CD8-positive, alpha-beta memory T cell (primary cell): Measurements from ENCODE around the gene PCMT1. TPM values are rescaled to one million over a fixed set of nuclear protein-coding genes. Genes with fewer than 3 reads are reported as not detected.
A peak's percentile ranks its signal among the peaks of the same experiment; 100 is the strongest.

Experiments
- CTCF ChIA-PET: fragments of 350-600 bp; sonication (Branson Sonifier 250); formaldehyde crosslinking; loops from one replicate; lab custom pipeline; 2021; ENCODE audit warnings: antibody characterized with exemption; lab: Charles Lee
- POLR2A ChIA-PET: fragments of 350-600 bp; sonication (Branson Sonifier 250); formaldehyde crosslinking; loops from one replicate; lab custom pipeline; 2021; ENCODE audit warnings: antibody characterized with exemption; lab: Charles Lee
- DNase-seq, 5 donors: peaks; one replicate each; pipeline versions ENCODE4 v3.0.0 to v3.0.0-alpha.2; 2020 to 2022; ENCODE audit warnings: mixed read lengths in 1 of 5
- H3K27ac ChIP-seq: one replicate; pipeline ENCODE4 v1.7.0; 2013; ENCODE audit warnings: low read depth, mild to moderate bottlenecking, low read length, moderate library complexity
- H3K27me3 ChIP-seq: 2 replicates; pipeline ENCODE4 v1.7.0; 2013; ENCODE audit warnings: low read length, mild to moderate bottlenecking; ENCODE audit not compliant: insufficient read depth, poor library complexity, severe bottlenecking
- H3K36me3 ChIP-seq: 2 replicates; pipeline ENCODE4 v1.7.0; 2013; ENCODE audit warnings: mild to moderate bottlenecking, low read length, moderate library complexity; ENCODE audit not compliant: insufficient read depth
- H3K4me1 ChIP-seq: 2 replicates; pipeline ENCODE4 v1.7.0; 2013; ENCODE audit warnings: mild to moderate bottlenecking, low read length, moderate library complexity; ENCODE audit not compliant: insufficient read depth
- H3K4me3 ChIP-seq: 2 replicates; pipeline ENCODE4 v1.7.0; 2013; ENCODE audit warnings: mild to moderate bottlenecking, low read length
- H3K9me3 ChIP-seq: 2 replicates; pipeline ENCODE4 v1.7.0; 2013; ENCODE audit warnings: mild to moderate bottlenecking, low read length
- H3K27ac Mint-ChIP-seq, 8 donors: one replicate each; pipeline ENCODE4 v1.8.0; 2020 to 2021; ENCODE audit warnings: mixed read lengths in 8 of 8, mild to moderate bottlenecking in 6 of 8, inconsistent platforms in 3 of 8, moderate library complexity in 3 of 8
- H3K27me3 Mint-ChIP-seq, 2 donors: one replicate each; pipeline ENCODE4 v1.8.0; 2020 to 2021; ENCODE audit warnings: mixed read lengths in 2 of 2, mild to moderate bottlenecking in 1 of 2, moderate library complexity in 1 of 2
- H3K36me3 Mint-ChIP-seq, 3 donors: one replicate each; pipeline ENCODE4 v1.8.0; 2020 to 2021; ENCODE audit warnings: mixed read lengths in 3 of 3, inconsistent platforms in 1 of 3, mild to moderate bottlenecking in 1 of 3
- H3K4me1 Mint-ChIP-seq, 3 donors: one replicate each; pipeline ENCODE4 v1.8.0; 2020 to 2021; ENCODE audit warnings: mixed read lengths in 3 of 3, inconsistent platforms in 1 of 3, mild to moderate bottlenecking in 1 of 3
- H3K4me3 Mint-ChIP-seq, 7 donors: one replicate each; pipeline ENCODE4 v1.8.0; 2020 to 2021; ENCODE audit warnings: mixed read lengths in 7 of 7, mild to moderate bottlenecking in 6 of 7, moderate library complexity in 4 of 7, inconsistent platforms in 2 of 7
- H3K9me3 Mint-ChIP-seq, 5 donors: one replicate each; pipeline ENCODE4 v1.8.0; 2020 to 2022; ENCODE audit warnings: mixed read lengths in 5 of 5, mild to moderate bottlenecking in 3 of 5, moderate library complexity in 2 of 5, inconsistent platforms in 1 of 5
- polyA plus RNA-seq: library from polyadenylated mRNA; unstranded; fragments of 300-500 nt; fragmentation: Illumina TruSeq; gene quantifications from one replicate; pipeline ENCODE4 v1.2.3, GENCODE V29; 2021
- total RNA-seq, 2 experiments: library from RNA; stranded (reverse); gene quantifications; one replicate each; pipeline ENCODE4 v1.2.3, GENCODE V29; 2021

Gene PCMT1
- total and polyA plus RNA-seq, 3 experiments from 2014 or later, result 107 to 148 (median 108) TPM

DNA sequence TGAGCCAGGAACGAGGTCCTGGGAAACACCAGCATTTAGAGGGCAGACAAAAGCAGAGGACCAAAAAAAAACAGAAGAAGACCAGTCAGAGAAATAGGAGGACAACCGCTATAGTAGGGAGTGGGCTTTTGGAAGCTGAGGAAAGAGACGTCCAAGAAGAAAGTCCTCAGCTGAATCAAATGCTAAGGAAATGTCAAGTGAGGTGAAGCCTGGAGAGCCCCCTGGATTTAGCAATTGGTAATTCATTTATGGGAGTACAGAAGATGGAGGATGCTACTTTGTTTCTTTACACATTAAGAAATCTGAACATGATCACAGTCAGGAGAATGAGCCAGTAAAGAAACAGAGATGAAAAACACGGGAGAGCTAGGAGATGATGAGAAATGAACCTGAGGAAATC lies 73.5 kb downstream of the PCMT1 start:
- H3K4me3 ChIP-seq, result no peak overlapping the region
- H3K36me3 ChIP-seq, result no peaks in the 10 kb centered on the region
- Mint-ChIP-seq H3K27me3 (peaks cover 3 to 5% of the 10 kb centered on the region in 2 donors), H3K27ac (peak overlapping the region in 1 of 8 donors; percentile 36), H3K9me3 (no peaks in the 10 kb centered on the region), H3K4me3 (no peak overlapping the region), H3K36me3 (peaks cover 0 to 3% (median 0%) of the 10 kb centered on the region in 3 donors), H3K4me1 (no peaks in the 10 kb centered on the region)
- no peak overlapping the region for H3K27ac ChIP-seq
- H3K9me3 ChIP-seq, result no peaks in the 10 kb centered on the region
- POLR2A ChIA-PET, result no interaction called here
- H3K4me1 ChIP-seq, result no peaks in the 10 kb centered on the region
- no peak for DNase-seq
- no peaks in the 10 kb centered on the region for H3K27me3 ChIP-seq
- CTCF ChIA-PET, result interaction anchor here (1.0 to 1.2 kb wide), 3 partner anchors 11 to 91 kb away, joined by 3 read pairs; no protein-coding TSS in a partner anchor

DNA sequence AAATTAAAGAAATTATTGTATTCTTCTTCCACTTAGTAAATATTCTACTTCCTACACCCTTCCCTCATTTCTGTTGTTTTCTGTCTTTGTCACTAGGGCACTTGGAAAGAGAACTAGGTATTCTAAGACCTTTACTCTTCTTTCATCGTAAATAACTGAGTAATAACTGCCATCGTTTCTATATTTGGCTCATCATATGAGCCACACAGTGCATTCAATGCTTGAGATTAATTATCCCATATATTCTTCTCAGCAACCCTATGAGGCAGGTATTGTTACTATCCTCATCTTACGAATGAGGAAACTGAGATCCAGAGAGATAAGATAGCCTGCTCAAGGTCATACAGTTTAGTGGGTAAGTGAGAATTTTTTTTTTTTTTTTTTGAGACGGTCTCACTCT lies 75.8 kb downstream of the PCMT1 start:
- no peak overlapping the region for H3K4me3 Mint-ChIP-seq
- POLR2A ChIA-PET, result no interaction called here
- no peaks in the 10 kb centered on the region for H3K4me1 ChIP-seq
- CTCF ChIA-PET, result interaction anchor here (0.6 to 1.4 kb wide), 3 partner anchors 9 to 19 kb away, joined by 3 read pairs; no protein-coding TSS in a partner anchor
- H3K27ac ChIP-seq, result no peak overlapping the region
- no peak overlapping the region for H3K4me3 ChIP-seq
- H3K27me3 ChIP-seq, result no peaks in the 10 kb centered on the region
- DNase-seq, result no peak
- H3K27ac Mint-ChIP-seq, result no peak overlapping the region
- no peaks in the 10 kb centered on the region for H3K36me3 ChIP-seq
- H3K9me3 ChIP-seq, result no peaks in the 10 kb centered on the region
- H3K9me3 Mint-ChIP-seq, result no peaks in the 10 kb centered on the region
- no peaks in the 10 kb centered on the region for H3K4me1 Mint-ChIP-seq
- H3K36me3 Mint-ChIP-seq, result peaks cover 0 to 3% (median 0%) of the 10 kb centered on the region in 3 donors
- H3K27me3 Mint-ChIP-seq, result peaks cover 3 to 5% of the 10 kb centered on the region in 2 donors

DNA sequence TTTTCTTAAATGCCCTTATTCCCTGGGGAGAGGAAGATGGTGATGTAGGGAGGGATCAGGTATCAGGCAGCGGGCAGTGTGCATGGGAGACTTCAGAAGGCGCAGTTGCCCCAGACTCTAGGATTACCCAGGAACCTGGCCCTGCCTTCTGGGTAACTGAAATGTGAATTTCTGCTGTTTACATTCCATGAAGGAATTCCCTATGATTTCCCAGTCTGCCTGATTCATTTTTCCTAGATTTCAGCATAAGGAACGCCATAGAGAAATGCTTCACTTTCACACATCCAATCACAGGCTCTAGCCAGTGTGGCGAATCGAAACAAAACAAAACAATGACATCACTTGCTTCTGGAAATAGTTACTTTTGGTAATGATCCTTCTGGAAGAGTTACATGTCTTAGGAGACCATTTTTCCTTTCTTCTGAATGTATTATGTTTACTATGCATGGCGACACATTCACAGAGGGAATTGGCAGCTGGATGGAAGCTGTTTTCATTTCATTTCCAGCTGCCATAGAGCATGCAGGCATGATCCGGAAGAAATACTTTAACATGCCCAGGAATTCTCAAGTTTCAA lies 81.3 kb downstream of the PCMT1 start:
- CTCF ChIA-PET, result interaction anchor here (1.0 to 1.2 kb wide), 2 partner anchors 14 to 35 kb away, joined by 3 read pairs; no protein-coding TSS in a partner anchor
- no peak overlapping the region for H3K27ac ChIP-seq
- no peaks in the 10 kb centered on the region for H3K27me3 ChIP-seq
- H3K27ac Mint-ChIP-seq, result peak overlapping the region in 1 of 8 donors; percentile 78
- no peaks in the 10 kb centered on the region for H3K4me1 ChIP-seq
- no peak overlapping the region for H3K4me3 ChIP-seq
- H3K36me3 ChIP-seq, result no peaks in the 10 kb centered on the region
- H3K9me3 ChIP-seq, result no peaks in the 10 kb centered on the region
- DNase-seq, result no peak
- POLR2A ChIA-PET, result no interaction called here
- H3K36me3 Mint-ChIP-seq, result no peaks in the 10 kb centered on the region
- no peaks in the 10 kb centered on the region for H3K9me3 Mint-ChIP-seq
- H3K4me3 Mint-ChIP-seq, result no peak overlapping the region
- peaks cover 0 to 2% (median 0%) of the 10 kb centered on the region in 3 donors for H3K4me1 Mint-ChIP-seq
- H3K27me3 Mint-ChIP-seq, result peaks cover 0 to under 1% of the 10 kb centered on the region in 2 donors

DNA sequence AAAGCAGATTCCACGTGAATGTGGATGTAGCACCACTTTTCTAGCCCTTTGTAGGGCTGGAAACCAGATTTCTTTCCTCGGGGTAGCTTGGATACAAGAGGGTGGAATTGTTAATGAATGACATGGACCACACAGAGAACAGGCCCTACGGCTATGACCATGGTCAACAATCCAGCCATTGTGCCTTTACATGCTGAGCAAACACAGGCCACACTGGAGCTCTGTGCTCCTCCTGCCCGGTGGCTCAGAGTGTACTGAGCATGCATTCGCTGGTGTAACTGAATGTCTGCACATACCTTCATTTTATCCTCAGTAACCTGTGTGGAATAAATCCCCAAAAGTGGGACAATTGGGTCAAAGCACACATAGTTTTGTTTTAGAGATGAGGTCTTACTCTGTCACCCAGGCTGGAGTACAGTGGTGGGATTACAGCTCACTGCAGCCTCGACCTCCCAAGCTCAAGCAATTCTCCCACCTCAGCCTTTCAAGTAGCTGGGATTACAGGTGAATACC lies 81.8 kb downstream of the PCMT1 start:
- Histone ChIP-seq H3K27me3 (no peaks in the 10 kb centered on the region), H3K4me1 (no peaks in the 10 kb centered on the region), H3K36me3 (no peaks in the 10 kb centered on the region), H3K4me3 (no peak overlapping the region), H3K27ac (no peak overlapping the region), H3K9me3 (no peaks in the 10 kb centered on the region)
- Mint-ChIP-seq H3K4me1 (peaks cover 0 to 2% (median 0%) of the 10 kb centered on the region in 3 donors), H3K4me3 (peak overlapping the region in 1 of 7 donors; percentile 13), H3K27me3 (no peaks in the 10 kb centered on the region), H3K36me3 (no peaks in the 10 kb centered on the region), H3K27ac (no peak overlapping the region), H3K9me3 (no peaks in the 10 kb centered on the region)
- CTCF ChIA-PET, result interaction anchor here (1.0 to 1.2 kb wide), 3 partner anchors 14 to 185 kb away, joined by 3 read pairs; no protein-coding TSS in a partner anchor
- no peak for DNase-seq
- POLR2A ChIA-PET, result no interaction called here

DNA sequence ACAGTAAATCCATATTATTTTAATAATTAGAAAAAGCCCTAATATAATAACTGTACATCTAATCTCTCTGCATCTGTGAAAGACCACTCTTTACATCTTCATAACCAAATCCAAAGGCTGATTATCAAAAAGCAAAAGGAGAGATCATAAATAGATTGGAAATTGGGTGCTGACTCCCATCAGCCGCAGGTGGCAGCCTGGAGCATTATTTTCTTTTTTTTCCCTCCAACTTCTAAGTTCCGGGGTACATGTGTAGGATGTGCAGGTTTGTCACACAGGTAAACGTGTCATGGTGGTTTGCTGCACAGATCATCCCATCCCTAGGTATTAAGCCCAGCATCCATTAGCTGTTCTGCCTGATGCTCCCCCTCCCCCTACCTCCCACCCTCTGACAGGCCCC lies 84.1 kb downstream of the PCMT1 start:
- CTCF ChIA-PET, result interaction anchor here (0.8 to 1.0 kb wide), 3 partner anchors 9 to 23 kb away, joined by 3 to 4 read pairs (median 3); no protein-coding TSS in a partner anchor
- H3K27me3 Mint-ChIP-seq, result peaks cover under 1 to 5% of the 10 kb centered on the region in 2 donors

DNA sequence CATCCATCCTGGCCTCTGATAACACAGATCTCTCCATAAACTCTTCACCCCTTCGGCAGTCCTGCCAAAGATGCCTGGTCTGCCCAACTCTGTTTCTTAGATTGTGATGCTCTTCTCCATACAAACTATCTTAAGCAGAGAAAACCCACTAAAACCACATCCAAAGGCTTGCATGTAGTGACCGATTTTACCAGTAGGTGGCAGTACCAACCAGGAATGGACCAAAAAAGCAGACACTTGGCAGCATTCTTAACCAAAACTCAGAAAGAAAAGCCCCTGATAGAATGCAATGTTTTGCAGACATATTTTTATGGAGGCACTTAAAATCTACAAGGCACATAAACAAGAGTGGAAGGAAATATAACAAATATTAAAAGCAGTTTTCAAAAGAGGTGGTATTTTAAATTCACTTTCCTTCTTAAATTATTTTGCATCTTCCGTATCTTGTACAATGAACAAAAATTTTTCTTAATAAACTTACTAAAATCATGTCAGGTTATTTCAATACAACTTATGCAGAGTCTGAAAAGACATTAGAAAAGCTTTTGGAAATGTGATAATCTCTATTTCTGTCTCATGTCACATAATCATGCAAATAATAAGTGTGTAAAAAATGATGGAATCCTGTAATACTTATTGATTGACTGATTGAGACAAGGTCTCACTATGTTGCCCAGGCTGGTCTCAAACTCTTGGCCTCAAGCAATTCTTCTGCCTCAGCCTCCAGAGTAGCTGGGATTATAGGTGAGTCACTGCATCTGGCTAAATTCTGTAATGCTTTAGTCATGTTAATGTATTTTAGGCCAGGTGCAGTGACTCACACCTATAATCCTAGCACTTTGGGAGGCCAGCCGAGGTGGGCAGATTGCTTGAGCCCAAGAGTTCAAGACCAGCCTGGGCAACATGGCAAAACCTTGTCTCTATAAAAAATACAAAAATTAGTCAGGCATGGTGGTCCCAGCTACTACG lies 85.3 kb downstream of the PCMT1 start:
- Histone ChIP-seq H3K27me3 (no peaks in the 10 kb centered on the region), H3K36me3 (no peaks in the 10 kb centered on the region), H3K27ac (no peak overlapping the region), H3K4me1 (no peaks in the 10 kb centered on the region), H3K9me3 (no peaks in the 10 kb centered on the region), H3K4me3 (no peak overlapping the region)
- peak; percentile 57 to 77 (median 60) for DNase-seq
- H3K27ac Mint-ChIP-seq, result no peak overlapping the region
- H3K4me3 Mint-ChIP-seq, result no peak overlapping the region
- CTCF ChIA-PET, result interaction anchor here (0.9 to 1.4 kb wide), 6 partner anchors 9 to 36 kb away, joined by 3 read pairs; no protein-coding TSS in a partner anchor
- POLR2A ChIA-PET, result no interaction called here
- peaks cover 0 to 2% (median 0%) of the 10 kb centered on the region in 3 donors for H3K4me1 Mint-ChIP-seq
- H3K9me3 Mint-ChIP-seq, result no peaks in the 10 kb centered on the region
- H3K36me3 Mint-ChIP-seq, result peaks cover 0 to 2% (median 0%) of the 10 kb centered on the region in 3 donors
- peaks cover 6 to 11% of the 10 kb centered on the region in 2 donors for H3K27me3 Mint-ChIP-seq

More for the DNA sequence above, 84.1 kb downstream of the PCMT1 start:
- POLR2A ChIA-PET, result no interaction called here
- Mint-ChIP-seq H3K4me3 (no peak overlapping the region), H3K36me3 (no peaks in the 10 kb centered on the region), H3K9me3 (no peaks in the 10 kb centered on the region), H3K4me1 (peaks cover 0 to 2% (median 0%) of the 10 kb centered on the region in 3 donors), H3K27ac (no peak overlapping the region)
- Histone ChIP-seq H3K27me3 (no peaks in the 10 kb centered on the region), H3K27ac (no peak overlapping the region), H3K4me1 (no peaks in the 10 kb centered on the region), H3K36me3 (no peaks in the 10 kb centered on the region), H3K4me3 (no peak overlapping the region), H3K9me3 (no peaks in the 10 kb centered on the region)
- DNase-seq, result no peak

DNA sequence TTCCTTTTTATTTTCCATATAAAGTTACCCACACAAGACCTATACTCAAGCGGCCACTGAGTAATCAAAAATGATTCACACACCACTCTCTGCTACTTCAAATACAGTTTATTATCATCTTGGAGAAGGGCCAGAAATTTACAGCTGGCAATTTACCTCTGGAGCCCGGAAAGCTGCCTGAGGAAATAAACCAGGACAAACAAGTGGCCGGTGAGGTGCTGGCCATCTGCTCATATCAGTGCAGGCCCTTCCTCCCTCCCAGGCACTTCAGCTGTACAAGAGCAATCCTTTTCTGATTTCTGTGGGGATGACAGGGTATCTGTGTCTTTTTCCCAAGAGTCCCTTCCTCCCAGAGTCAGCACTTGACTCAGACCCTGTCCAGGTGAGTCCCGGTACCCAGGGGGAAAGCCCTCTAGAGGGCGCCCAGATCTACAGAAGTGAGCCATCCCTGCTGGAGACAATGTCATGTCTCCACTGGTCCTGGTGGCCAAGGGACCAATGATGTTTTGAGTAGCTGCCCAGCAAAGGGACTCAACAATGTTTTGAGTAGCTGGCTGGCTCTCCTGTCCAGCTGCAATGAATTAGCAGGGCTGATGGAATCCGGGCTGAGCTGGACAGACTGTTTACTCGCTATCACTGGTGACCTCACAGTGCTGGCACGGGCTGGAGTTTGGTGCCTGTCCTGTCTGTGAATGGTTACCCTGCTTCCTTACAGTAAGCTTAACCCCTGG lies 91.0 kb downstream of the PCMT1 start:
- no peak overlapping the region for H3K4me3 Mint-ChIP-seq
- Histone ChIP-seq H3K36me3 (no peaks in the 10 kb centered on the region), H3K4me3 (no peak overlapping the region), H3K27me3 (no peaks in the 10 kb centered on the region), H3K4me1 (no peaks in the 10 kb centered on the region), H3K27ac (no peak overlapping the region), H3K9me3 (no peaks in the 10 kb centered on the region)
- POLR2A ChIA-PET, result no interaction called here
- H3K27me3 Mint-ChIP-seq, result peaks cover 7 to 46% of the 10 kb centered on the region in 2 donors
- CTCF ChIA-PET, result interaction anchor here (0.9 to 2.5 kb wide), 6 partner anchors 10 to 85 kb away, joined by 3 to 9 read pairs (median 4); no protein-coding TSS in a partner anchor
- peaks cover 0 to 2% (median 0%) of the 10 kb centered on the region in 3 donors for H3K36me3 Mint-ChIP-seq
- peak in 2 of 5 donors; percentile 9 to 52 for DNase-seq
- no peaks in the 10 kb centered on the region for H3K9me3 Mint-ChIP-seq
- no peak overlapping the region for H3K27ac Mint-ChIP-seq
- H3K4me1 Mint-ChIP-seq, result no peaks in the 10 kb centered on the region
